NCI-H748 (cell line): ENCODE results near the gene NME3.
"Not testable (repeated sequence)": the region's sequence is repeated elsewhere in the genome, so short reads cannot be mapped to it uniquely, and the experiment has no call there.

ENCODE experiments used
- DNase-seq: peaks from one replicate; lab custom pipeline; 2025; ENCODE audit not compliant: unreplicated experiment; lab: John Stamatoyannopoulos, UW

Gene NME3

GRCh38 chr16:1754204-1754603, 17.1 kb downstream of the NME3 start:
- DNase-seq = no peak

- DNase-seq = no peak
These were observed 18.5 kb downstream of the NME3 start for GRCh38 chr16:1752853-1753252.

- DNase-seq = no peak
These were observed 19.4 kb downstream of the NME3 start for GRCh38 chr16:1751946-1752345.

GRCh38 chr16:1749152-1750117, 21.9 kb downstream of the NME3 start:
- no peak for DNase-seq

- no peak for DNase-seq
These were observed 23.4 kb downstream of the NME3 start for GRCh38 chr16:1747934-1748333.

- no peak for DNase-seq
These were observed 24.6 kb downstream of the NME3 start for GRCh38 chr16:1746693-1747195.

GRCh38 chr16:1745900-1746692, 25.2 kb downstream of the NME3 start:
- no peak for DNase-seq

- DNase-seq = no peak
These were observed 26.0 kb downstream of the NME3 start for GRCh38 chr16:1745181-1745899.

- no peak for DNase-seq
These were observed 27.0 kb downstream of the NME3 start for GRCh38 chr16:1744338-1744840.

GRCh38 chr16:1743376-1744337, 27.7 kb downstream of the NME3 start:
- DNase-seq = no peak

- DNase-seq = no peak
These were observed 29.7 kb downstream of the NME3 start for GRCh38 chr16:1741553-1742165.

- DNase-seq = no peak
These were observed 30.4 kb downstream of the NME3 start for GRCh38 chr16:1740781-1741490.

- DNase-seq = no peak
These were observed 31.1 kb downstream of the NME3 start for GRCh38 chr16:1740234-1740633.

GRCh38 chr16:1734816-1735215, 36.5 kb downstream of the NME3 start:
- no peak for DNase-seq

GRCh38 chr16:1734123-1734522, 37.2 kb downstream of the NME3 start:
- DNase-seq = no peak

GRCh38 chr16:1732551-1732987, 38.8 kb downstream of the NME3 start:
- not testable (repeated sequence) for DNase-seq

- no peak for DNase-seq
These were observed 39.3 kb downstream of the NME3 start for GRCh38 chr16:1732071-1732470.

- DNase-seq = no peak
These were observed 39.7 kb downstream of the NME3 start for GRCh38 chr16:1731603-1732002.

GRCh38 chr16:1731073-1731472, 40.3 kb downstream of the NME3 start:
- DNase-seq = no peak
